ENCODE measurements around the gene PERP.

GRCh38 chr6:138103871-138104270 lies 3.3 kb downstream of the PERP start:
- no peak for TF ChIP-seq CTCF (conservative IDR thresholded peaks at IDR 0.05 in 1 of 2, IDR thresholded peaks at IDR 0.05 in 1 of 2; ENCODE audit: low read depth in 1 of 2, low read length in 2 of 2)
- TF ChIP-seq EZH2 (IDR thresholded peaks at IDR 0.05; ENCODE audit: low read length, missing control alignments): no peak
